Ovary (tissue), 3 donors: Measurements from ENCODE around the gene RTL1.

Source experiments
- CTCF ChIP-seq, 3 donors: fragments of 450-650 bp in 2 of 3; fragments of 200-600 bp in 1 of 3; IDR thresholded peaks; one replicate each; pipeline versions ENCODE4 v1.5.1 to v1.8.0; 2016 to 2022; ENCODE audit warnings: antibody characterized with exemption in 3 of 3, mild to moderate bottlenecking in 1 of 3
- EP300 ChIP-seq: sonication (generic); formaldehyde crosslinking; IDR thresholded peaks from one replicate; pipeline ENCODE4 v1.6.1; 2017; ENCODE audit warnings: antibody characterized with exemption
- POLR2A ChIP-seq: fragments of 450-650 bp; IDR thresholded peaks from one replicate; pipeline ENCODE4 v1.6.1; 2017; ENCODE audit warnings: antibody characterized with exemption, mild to moderate bottlenecking, moderate library complexity
- donor health status: DM: no; HTN: no; CAD: no.

- TF ChIP-seq CTCF (IDR thresholded peaks at IDR 0.05) = no peak
- TF ChIP-seq POLR2A = no peak
- no peak for TF ChIP-seq EP300
These were observed 9.1 kb downstream of the RTL1 start for GRCh38 chr14:100894416-100894815.
